GM10847 (cell line): Measurements from ENCODE around the gene BCL11A.

ENCODE experiments used
- POLR2A ChIP-seq: IDR thresholded peaks from 2 replicates; pipeline ENCODE4 v1.6.1; 2011; ENCODE audit not compliant: insufficient read length; ENCODE audit errors: extremely low read depth

BCL11A gene

DNA sequence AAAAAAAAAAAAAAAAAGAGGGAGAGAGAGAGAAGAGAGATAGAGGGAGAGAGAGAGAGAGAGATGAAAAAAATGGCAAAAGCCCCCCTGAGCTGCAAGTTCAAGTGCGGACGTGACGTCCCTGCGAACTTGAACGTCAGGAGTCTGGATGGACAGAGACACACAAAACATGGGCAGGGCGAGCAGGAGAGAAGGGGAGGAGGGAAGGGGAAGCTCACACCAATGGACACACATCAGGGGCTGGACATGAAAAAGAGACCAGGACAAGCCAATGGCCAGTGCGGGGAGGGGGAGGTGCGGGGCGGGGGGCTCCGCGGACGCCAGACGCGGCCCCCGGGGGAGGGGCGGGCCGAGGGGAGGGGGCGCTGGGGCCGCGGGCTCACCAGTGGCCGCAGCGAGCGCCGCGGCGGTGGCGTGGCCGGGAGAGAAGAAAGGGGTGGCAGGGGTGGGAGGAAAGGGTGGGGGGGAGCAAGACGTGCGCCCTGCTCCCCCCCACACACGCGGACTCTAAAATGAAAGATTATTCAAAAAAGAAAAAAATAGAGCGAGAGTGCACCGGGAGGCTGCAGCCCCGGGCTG, at the start of gene BCL11A:
Gene BCL11A (minus strand): TSS at position 160 of the 579 bp plus-strand sequence. CDS start 384 bp downstream, outside the sequence.
- TF ChIP-seq POLR2A: no peak

DNA sequence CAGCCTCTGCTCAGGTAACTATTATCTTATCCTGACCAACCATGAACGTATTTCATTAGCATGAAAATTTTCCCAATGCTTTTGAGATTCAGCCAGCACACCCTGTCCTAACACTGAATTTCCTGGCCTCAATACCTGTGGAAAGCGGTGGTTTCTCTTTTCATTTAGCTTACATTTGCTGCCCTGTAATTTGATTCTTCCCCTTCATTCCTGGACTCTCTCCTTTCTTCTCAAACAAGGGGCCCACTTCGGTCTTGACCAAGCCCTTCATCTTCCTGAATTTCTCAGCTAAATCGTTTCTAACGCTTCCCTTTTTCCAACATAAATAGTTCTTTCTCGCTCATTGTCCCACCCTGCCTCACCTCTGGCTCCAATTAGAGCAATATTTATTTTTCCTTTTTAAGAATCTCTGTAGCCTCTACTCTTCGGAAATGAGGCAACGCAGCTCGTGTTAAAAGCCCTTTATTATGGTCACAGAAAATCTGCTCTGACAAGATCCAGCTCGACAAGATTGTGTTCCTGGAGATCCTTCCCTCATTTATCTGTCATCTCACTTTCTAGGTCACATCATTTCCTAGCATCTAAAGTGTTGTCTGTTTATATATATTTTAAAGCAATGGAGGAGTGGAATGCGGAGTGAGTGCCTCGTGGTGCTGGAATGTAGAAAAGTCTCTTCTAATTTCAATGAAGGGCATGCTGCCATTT, 49.5 kb upstream of the BCL11A start:
- TF ChIP-seq POLR2A: no peak

DNA sequence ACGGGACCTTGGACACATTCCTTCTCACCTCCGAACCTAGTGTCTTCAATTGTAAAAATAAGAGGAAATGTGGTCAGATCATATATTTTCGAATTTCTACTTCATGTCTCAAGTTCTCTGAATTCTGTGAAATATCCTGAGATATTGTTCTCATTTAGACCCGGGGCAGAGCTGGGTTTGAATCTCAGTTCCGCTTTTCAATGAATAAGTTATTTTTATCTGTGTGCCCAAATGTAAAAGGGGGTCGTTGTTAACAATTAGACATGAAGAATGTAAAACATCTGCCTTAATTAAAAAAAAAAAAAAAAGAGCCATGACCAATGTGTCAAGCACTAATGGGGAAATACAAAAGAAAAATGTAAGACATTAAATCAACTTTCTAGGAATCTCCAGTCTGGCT, 48.9 kb upstream of the BCL11A start:
- TF ChIP-seq POLR2A: no peak

DNA sequence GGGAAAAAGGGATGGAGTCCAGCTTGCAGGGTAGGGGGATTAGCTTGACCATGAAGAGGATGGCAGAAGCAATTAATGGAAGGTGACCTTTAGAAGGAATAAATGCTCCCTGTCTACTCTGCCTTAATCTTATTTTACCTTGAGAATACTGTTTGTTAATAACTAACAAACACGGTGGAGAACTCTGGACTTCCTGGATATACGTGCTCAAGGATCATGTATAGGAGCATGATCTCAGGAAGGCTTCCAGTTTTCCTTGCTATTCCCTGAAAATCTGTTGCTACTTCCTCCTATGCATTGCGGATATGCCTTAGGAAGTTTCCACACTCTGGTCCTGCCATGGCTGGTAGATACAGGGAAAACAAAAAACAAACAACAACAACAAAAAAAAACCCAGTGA, 44.8 kb upstream of the BCL11A start:
- TF ChIP-seq POLR2A: no peak

DNA sequence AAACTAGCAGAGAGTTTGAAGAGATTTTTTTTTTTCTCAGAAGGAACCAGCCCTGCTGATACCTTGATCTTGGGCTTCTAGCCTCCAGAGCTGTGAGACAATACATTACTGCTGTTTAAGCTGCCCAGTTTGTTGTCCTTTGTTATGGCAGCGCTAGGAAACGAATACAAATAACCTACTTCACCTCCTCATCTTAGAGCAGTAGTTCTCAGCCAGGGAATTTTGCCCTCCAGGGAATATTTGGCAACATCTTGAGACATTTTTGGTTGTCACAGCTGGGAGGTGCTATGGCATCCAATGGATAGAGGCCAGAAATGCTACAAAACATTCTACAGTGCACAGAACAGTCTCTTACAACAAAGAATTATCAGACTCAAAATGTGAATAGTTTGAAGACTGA, 43.9 kb upstream of the BCL11A start:
- TF ChIP-seq POLR2A: no peak

DNA sequence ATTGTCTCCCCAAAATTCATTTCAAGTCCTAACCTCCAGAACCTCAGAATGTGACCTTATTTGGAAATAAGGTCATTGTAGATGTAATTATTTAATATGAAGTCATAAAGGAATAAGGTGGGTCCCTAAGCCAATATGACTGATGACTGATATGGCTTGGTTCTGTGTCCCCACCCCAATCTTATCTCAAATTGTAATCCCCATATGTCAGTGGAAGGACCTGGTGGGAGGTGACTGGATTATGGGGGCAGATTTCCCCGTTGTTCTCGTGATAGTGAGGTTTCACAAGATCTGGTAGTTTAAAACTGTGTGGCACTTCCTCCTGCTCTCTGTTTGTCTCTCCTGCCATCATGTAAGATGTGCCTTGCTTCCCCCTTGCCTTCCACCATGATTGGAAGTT, 43.0 kb upstream of the BCL11A start:
- no peak for TF ChIP-seq POLR2A

DNA sequence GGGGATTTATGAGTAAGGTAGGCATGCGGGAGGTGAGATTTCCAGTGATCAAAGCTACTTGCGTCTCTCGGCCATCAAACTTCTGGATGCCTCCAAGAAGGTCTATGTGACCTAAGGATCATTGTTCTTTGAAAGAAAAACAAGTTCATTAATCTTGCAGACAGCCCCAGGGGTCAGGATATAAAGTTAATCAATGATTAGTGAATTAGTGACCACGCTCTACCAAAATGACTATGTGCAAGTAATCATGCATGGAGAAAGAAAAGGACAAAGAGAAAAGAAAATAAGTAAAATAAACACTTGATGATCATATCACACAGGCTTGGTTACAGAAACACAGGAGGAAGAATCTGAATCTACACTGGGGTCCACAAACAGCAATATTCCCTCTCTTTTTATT, 42.5 kb upstream of the BCL11A start:
- no peak for TF ChIP-seq POLR2A

DNA sequence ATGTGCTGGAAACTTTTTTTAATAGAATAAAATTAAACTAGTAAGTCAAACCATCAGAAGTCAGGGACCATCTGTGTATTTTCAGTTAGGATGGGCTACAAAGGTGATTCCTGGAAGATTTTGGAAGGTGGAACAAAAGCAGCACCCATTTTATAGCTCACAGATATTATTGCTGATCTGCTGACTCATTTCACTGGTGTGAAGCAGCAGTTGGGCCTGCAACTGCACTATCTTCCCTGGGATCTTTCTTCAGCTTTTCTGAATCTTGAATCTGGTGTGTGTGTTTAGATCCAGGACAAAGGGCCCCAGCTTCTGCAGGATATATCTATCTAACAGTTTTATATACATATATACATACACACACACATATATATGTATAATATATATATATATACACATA, 35.6 kb upstream of the BCL11A start:
- no peak for TF ChIP-seq POLR2A

DNA sequence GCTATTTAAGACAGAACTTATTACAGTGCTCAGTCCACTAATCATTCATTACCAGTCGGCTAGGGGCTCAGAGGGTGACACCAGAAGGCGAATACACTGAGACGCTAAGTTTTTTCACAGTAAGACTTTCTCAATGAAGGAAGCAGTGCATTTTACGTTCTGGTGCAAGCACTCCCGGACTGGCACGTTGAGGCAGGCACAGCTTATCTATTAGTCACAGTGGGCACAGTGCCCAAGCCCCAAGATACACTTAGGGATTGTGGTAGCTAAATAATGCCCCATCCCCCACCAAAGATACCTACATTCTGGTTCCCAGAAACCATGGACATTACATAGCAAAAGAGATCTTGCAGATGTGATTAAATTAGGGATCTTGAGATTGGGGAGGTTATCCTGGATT, 32.6 kb upstream of the BCL11A start:
- TF ChIP-seq POLR2A: no peak

DNA sequence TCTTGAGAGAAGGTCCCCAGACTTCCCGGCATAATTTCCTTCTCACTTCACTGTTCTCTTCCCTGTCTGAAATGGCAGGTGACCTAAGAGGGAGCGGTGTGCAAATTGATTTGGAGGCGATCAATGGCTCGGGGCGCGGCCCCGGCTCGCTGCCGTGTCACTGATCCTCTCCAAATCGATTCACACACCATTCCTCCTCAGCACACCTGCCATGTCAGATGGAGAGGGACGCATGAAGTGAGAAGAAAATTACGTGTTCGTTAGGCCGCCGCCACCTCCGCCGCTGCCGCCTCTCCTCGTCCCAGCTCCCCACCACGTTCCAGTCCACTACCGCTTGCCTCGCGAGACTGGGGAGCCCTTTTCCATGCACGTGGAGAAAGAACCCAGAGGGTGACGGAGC, 31.8 kb upstream of the BCL11A start:
- no peak for TF ChIP-seq POLR2A

DNA sequence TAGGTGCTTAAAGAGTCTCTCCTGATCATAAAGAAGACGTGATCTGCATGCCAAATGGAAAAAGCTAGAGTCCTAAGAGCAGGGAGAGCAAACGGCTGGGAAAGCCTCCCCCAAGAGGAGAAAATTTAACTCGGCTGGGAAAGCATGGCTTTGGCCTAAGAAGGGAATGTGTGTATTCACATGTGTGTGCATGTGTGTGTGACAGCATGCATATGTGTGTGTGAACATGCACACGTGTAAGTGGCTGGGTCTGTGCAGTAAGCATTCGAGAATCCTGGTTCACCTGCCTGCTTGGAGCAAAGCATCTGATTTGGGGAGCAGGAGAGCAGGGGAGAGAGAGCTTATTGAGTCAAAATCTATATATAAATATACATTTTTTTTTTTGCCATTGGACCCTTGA, 30.1 kb upstream of the BCL11A start:
- no peak for TF ChIP-seq POLR2A

DNA sequence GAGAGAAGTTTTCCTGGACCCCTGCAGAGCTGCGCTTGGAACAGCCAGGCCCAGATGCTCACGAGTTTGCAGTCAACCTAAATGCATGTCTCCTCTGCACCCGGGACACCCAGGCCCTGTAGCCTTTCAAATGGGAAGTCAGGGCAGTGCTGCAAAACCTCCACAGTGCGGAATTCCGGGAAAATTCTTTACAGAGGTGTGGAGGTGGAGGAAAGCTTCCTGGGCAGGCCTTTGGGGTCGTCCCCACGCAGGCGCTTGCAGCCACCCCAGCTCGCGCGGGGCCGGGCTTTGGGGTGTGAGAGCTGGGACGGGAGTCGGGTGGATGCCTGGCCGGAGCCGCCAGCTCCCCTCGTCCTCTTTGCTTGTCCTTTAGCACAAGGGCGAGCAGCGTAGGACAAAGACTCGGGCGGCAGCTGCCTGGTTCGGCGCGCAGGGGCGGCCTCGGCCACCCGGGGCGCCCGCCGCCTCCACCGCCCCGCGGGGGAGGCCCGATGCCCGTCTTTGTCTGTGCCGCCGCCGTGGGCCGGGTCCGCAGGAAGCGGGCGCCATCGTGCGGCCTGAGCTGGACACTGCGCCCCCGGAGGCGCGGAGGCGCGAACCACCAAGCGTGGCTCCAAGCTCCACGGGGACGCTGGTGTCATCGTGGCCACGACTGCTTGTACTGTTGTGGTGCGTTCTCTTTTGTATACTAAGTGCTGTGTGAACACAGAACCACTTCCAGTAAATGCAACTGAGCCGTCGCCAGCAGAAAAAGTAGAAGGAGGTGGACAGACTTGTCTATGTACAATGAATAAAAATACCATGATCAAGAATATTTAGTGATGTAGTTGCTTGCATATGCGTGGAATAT, 28.2 kb upstream of the BCL11A start:
- no peak for TF ChIP-seq POLR2A

DNA sequence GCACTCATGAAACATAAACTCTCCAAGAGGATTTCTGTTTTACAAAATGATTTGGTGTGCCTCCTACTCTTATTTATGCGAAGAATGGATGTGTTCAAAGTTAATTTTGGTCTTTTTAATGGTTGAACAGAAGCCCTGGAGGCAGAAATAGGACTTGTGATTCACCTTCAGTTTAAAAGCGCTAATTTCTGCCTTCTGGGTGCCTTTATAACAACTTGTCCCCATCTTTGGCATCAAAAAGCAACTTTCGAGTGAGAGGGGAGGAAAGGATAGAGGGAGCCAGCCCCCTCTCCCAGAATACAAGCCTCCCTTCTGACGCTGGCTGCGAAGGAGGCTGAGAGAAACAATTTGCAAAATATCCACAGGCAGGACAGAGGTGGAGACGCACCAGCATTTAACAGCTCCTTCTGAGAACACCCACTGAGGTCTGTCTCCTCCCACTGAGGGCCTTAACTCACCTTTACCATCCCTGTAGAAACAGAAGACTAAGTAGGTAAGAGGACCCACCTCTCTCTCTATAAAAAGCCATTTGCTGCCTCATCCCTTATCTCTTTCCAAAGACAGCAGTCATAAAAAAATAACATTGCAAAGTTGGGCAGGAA, 24.3 kb upstream of the BCL11A start:
- TF ChIP-seq POLR2A: no peak

DNA sequence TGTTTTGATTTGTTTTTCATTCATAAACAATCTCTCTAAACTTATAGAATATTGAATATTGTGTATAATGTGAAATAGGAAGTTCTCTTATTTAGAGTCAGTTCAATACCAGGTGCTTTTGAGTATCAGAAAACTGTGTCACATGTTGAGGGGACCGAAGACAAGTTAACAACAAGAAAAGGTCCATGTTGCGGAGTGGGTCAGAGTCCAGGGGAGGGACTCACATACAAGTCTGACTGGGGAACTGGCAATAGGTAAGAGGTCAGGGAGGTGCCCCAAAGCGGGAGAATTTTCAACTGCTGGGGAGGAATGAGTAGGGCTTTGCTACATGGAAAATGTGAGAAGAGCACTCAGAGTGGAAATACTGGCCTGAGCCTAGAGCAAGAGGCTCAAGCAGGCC, 19.8 kb upstream of the BCL11A start:
- no peak for TF ChIP-seq POLR2A

DNA sequence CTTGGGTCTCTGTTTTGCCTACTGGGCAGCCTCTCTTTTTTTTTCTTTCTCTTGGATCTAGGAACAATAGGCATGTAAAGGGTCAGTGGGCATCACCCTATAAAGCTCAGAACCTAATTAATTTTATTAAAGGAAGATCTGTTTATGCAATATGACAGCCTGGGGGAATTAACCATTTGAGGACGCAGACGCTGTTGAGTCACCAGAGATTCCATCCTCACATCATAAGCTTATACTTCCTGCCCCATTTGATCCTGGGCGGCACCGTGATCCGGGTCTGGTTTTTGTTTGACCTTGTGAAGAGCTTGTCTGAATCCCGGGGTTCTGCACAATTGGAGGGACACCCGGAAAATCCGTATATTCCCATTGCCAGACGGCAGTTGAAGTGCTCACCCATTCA, 16.8 kb upstream of the BCL11A start:
- no peak for TF ChIP-seq POLR2A

DNA sequence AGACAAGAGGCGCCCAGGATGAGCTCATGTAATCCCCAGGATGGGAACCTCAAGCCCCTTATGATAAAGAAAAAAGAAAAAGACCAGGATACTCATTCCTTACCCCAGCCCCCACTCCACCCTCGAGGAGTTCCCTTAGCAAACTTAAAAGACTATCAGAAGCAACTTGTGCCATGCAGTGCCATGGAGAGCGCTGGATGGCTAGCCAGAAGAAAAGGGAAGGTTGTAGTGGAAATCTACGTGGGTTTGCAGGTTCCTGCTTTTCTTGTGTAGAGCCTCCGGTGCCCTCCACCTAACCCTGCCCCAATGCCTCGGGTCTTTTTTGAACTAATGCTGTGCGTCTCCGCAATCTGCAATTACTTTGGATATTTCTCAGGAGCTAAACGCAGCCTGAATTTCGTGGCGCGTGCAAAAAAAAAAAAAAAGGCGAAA, 16.2 kb upstream of the BCL11A start:
- no peak for TF ChIP-seq POLR2A
